GM21825 (cell line): Measurements from ENCODE around the gene RAB11FIP5.

ENCODE experiments used
- ATAC-seq: cut with Tn5 transposase; IDR thresholded peaks from one replicate; pipeline ENCODE4 v1.9.1; 2021; ENCODE audit warnings: mild to moderate bottlenecking, moderate library complexity; ENCODE audit not compliant: unreplicated experiment

Gene RAB11FIP5

GRCh38 chr2:73035899-73036711, 76.6 kb downstream of the RAB11FIP5 start:
- ATAC-seq = no peak

GRCh38 chr2:73034661-73035375, 77.9 kb downstream of the RAB11FIP5 start:
- no peak for ATAC-seq

- ATAC-seq = no peak
These were observed 78.9 kb downstream of the RAB11FIP5 start for GRCh38 chr2:73033766-73034381.

DNA sequence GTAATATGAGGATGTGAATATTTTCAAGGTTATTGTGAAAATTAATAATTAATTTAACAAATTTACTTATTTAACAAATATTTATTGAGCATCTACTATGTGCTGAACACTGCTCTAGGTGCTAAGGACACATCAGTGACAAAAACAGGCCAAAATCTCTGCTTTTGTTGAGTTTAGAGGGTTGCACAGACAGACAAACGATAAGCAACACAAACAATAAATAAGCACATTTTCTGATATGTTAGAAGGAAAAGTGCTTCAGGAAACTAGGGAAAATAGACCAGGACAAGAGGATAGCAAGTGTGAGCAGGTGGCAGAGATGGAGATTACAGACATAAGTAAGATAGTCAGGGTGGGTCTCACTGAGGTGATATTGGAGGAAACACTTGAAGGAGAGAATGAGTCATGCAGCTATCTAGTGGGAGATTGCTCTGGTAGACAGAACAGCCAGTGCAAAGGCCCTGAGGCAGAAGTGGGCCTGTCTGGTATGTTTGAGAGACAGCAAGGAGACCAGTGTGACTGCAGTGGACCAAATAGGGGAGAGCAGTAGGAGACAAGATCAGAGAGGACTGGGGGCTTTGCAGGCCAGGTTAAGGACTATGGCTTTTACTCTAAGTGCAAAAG, 79.5 kb downstream of the RAB11FIP5 start:
- no peak for ATAC-seq

DNA sequence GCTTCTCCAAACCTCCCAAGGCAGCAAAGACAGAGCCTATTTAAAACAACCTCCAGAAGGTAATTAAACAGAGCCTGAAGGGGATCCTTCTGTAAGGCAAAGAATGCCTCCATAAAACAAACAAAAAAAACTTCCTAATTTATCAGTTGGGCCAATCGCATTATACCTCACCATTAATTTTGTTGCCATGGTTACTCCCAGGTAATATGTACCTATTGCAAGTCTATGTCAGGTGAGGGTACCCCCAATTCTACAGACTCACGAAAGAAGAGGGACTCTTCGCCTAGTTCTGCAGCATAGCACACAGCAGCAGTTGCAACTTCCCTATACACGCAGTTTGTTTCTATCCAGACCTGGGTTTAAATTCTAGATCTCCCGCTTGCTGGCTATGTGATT, 80.0 kb downstream of the RAB11FIP5 start:
- no peak for ATAC-seq

GRCh38 chr2:73031725-73032701, 80.7 kb downstream of the RAB11FIP5 start:
- no peak for ATAC-seq

GRCh38 chr2:73031095-73031678, 81.6 kb downstream of the RAB11FIP5 start:
- no peak for ATAC-seq

DNA sequence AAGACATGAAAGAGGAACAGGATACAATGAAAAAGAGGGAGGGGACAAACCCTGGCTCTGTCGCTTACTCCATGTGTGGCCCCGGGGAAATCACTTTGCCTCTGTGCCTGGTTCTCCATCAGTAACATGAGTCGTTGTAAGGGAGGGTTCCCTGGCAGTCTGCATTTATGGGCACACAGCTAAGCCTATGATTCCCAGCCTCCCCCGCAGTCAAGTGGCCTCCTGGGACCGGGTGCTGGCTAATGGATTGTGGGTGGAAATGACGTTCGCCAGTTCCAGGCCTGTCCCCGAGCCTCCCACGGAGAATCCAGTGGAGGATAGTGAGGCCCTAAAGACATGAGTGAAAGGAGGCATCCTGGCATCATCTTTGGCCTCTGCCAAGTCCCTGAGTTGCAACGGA, 83.9 kb downstream of the RAB11FIP5 start:
- ATAC-seq = no peak

GRCh38 chr2:73027340-73027739, 85.4 kb downstream of the RAB11FIP5 start:
- no peak for ATAC-seq

DNA sequence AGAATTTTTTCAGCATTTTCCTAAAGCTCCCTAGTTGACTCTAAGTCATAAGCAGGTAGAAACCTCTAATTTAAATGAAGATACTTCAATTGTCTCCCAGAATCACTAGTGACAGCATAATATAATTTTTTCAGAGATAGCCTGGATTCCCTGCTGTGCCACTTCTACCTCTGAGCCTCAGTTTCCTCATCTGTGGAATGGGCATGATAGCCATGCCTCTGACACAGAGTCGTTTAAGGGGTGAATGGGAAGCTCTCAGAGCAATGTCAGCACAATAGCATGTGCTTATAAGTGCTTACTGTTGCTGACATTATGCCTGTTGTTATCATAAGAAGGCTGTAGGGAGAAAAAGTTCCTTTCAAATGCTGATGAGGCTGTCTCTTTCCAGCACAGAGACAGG, 89.3 kb downstream of the RAB11FIP5 start:
- no peak for ATAC-seq
